Endothelial cell of umbilical vein (primary cell): ENCODE results near the gene DPF3. TPM values are rescaled to one million over a fixed set of nuclear protein-coding genes. Genes with fewer than 3 reads are reported as not detected.

Experiments used
- BruUV-seq: library from RNA; stranded (reverse); fragments of 400-500 nt; replicated peaks from 2 replicates; lab custom pipeline; 2021; lab: Mats Ljungman, UMichigan
- CTCF ChIA-PET: fragments of 300-600, 350-600 bp; sonication (Branson Sonifier 250); formaldehyde crosslinking; loops from one replicate; lab custom pipeline; 2021; ENCODE audit warnings: antibody characterized with exemption, inconsistent platforms; lab: Charles Lee
- POLR2A ChIA-PET: fragments of 300-600, 350-600 bp; sonication (Branson Sonifier 250); formaldehyde crosslinking; loops from one replicate; lab custom pipeline; 2021; ENCODE audit warnings: antibody characterized with exemption, inconsistent platforms; lab: Charles Lee
- DNase-seq: peaks from one replicate; pipeline ENCODE4 v3.0.0-alpha.2; 2011; ENCODE audit warnings: low read depth, low spot score
- FAIRE-seq: peaks from 2 replicates; lab custom pipeline; 2011; peaks lifted over from hg19 to GRCh38; lab: Jason Lieb, UNC
- H2AFZ ChIP-seq: 2 replicates; pipeline ENCODE4 v1.6.0; 2012; ENCODE audit warnings: low read depth, low read length, control low read depth, inconsistent platforms
- H3K27ac ChIP-seq: 2 replicates; pipeline ENCODE4 v1.5.1; 2011; ENCODE audit warnings: low read depth, mild to moderate bottlenecking, control low read depth, low read length, moderate library complexity; ENCODE audit not compliant: insufficient read depth
- H3K27me3 ChIP-seq, 2 experiments: 2 replicates each; pipeline versions ENCODE4 v1.6.0 to v1.6.1; 2011; ENCODE audit warnings: low read length in 2 of 2, mixed read lengths in 1 of 2; ENCODE audit not compliant: control insufficient read depth in 2 of 2, insufficient read depth in 2 of 2
- H3K36me3 ChIP-seq, 2 experiments: 2 replicates in 1 of 2; 3 replicates in 1 of 2; pipeline ENCODE4 v1.5.1; 2011; ENCODE audit warnings: low read length in 2 of 2, mild to moderate bottlenecking in 1 of 2, moderate library complexity in 1 of 2; ENCODE audit not compliant: control insufficient read depth in 2 of 2, insufficient read depth in 2 of 2; ENCODE audit errors: extremely low read depth in 1 of 2
- H3K4me1 ChIP-seq: 3 replicates; pipeline ENCODE4 v1.5.1; 2011; ENCODE audit warnings: mild to moderate bottlenecking, low read length; ENCODE audit not compliant: control insufficient read depth, insufficient read depth; ENCODE audit errors: extremely low read depth
- H3K4me2 ChIP-seq: 2 replicates; pipeline ENCODE4 v1.6.1; 2011; ENCODE audit warnings: low read length, control low read depth, mixed read lengths; ENCODE audit not compliant: insufficient read depth
- H3K4me3 ChIP-seq, 3 experiments: fragments of 200-600 bp in 1 of 3; sonication (generic), shearing (Covaris generic) in 1 of 3; replicated peaks in 1 of 3; 2 replicates each; pipeline ENCODE4 v1.5.1; 2011 to 2016; ENCODE audit warnings: control low read depth in 3 of 3, low read length in 3 of 3, mild to moderate bottlenecking in 2 of 3, inconsistent platforms in 1 of 3, low read depth in 1 of 3, moderate library complexity in 1 of 3; ENCODE audit not compliant: insufficient read depth in 1 of 3
- H3K79me2 ChIP-seq: 2 replicates; pipeline ENCODE4 v1.6.0; 2012; ENCODE audit warnings: low read length, inconsistent platforms; ENCODE audit not compliant: control insufficient read depth, insufficient read depth
- H3K9ac ChIP-seq: replicated peaks from 2 replicates; pipeline ENCODE3; 2011; ENCODE audit warnings: low read length, control low read depth; ENCODE audit not compliant: insufficient read depth; ENCODE audit errors: extremely low read depth
- H3K9me1 ChIP-seq: replicated peaks from 3 replicates; pipeline ENCODE4 v1.6.0; 2011; ENCODE audit warnings: mild to moderate bottlenecking, low read length; ENCODE audit not compliant: control insufficient read depth, insufficient read depth; ENCODE audit errors: extremely low read depth
- H3K9me3 ChIP-seq: replicated peaks from 2 replicates; pipeline ENCODE4 v1.5.1; 2012; ENCODE audit warnings: low read length, inconsistent platforms; ENCODE audit not compliant: control insufficient read depth, insufficient read depth
- H4K20me1 ChIP-seq: replicated peaks from 2 replicates; pipeline ENCODE3; 2011; ENCODE audit warnings: mild to moderate bottlenecking, low read length; ENCODE audit not compliant: control insufficient read depth, insufficient read depth; ENCODE audit errors: extremely low read depth
- EZH2 ChIP-seq: IDR thresholded peaks from 2 replicates; pipeline ENCODE4 v1.6.1; 2012; ENCODE audit warnings: borderline replicate concordance, low read depth, mild to moderate bottlenecking, moderate library complexity, low read length, inconsistent platforms; ENCODE audit not compliant: severe bottlenecking
- FOS ChIP-seq: IDR thresholded peaks from 2 replicates; pipeline ENCODE4 v1.6.1; 2011; ENCODE audit warnings: mild to moderate bottlenecking, low read length, moderate library complexity, borderline replicate concordance; ENCODE audit not compliant: insufficient read depth
- GATA2 ChIP-seq: IDR thresholded peaks from 2 replicates; pipeline ENCODE4 v1.7.0; 2011; ENCODE audit warnings: low read depth, mild to moderate bottlenecking, moderate library complexity, mixed read lengths, low read length; ENCODE audit not compliant: insufficient read length, insufficient read depth
- JUN ChIP-seq: IDR thresholded peaks from 2 replicates; pipeline ENCODE4 v1.6.1; 2011; ENCODE audit warnings: borderline replicate concordance, low read depth; ENCODE audit not compliant: insufficient read length, insufficient read depth
- MAX ChIP-seq: IDR thresholded peaks from 2 replicates; pipeline ENCODE4 v1.6.1; 2011; ENCODE audit not compliant: insufficient read depth, insufficient read length
- MYC ChIP-seq: IDR thresholded peaks from one replicate; pipeline ENCODE4 v1.6.1; 2011; ENCODE audit warnings: mild to moderate bottlenecking, low read depth, low read length
- POLR2A ChIP-seq: IDR thresholded peaks from 2 replicates; pipeline ENCODE4 v1.6.1; 2012; ENCODE audit warnings: low read depth, mild to moderate bottlenecking, control low read depth, low read length
- POLR2AphosphoS5 ChIP-seq: IDR thresholded peaks from 2 replicates; pipeline ENCODE4 v1.6.1; 2012; ENCODE audit warnings: low read depth, mild to moderate bottlenecking, control low read depth, low read length, moderate library complexity; ENCODE audit not compliant: insufficient read depth
- dilution Hi-C: fragments of 300-500 bp; cut with MboI; formaldehyde crosslinking; loops from one replicate; pipeline ENCODE4 v1.15.0; 2019; ENCODE audit warnings: low sequenced_read_pairs; ENCODE audit not compliant: extremely low pct_ligation_motif_present
- intact Hi-C: fragments of 100-400 bp; cut with micrococcal nuclease; formaldehyde crosslinking; loops from one replicate; pipeline ENCODE4 v1.10.0; 2022
- polyA plus RNA-seq, 4 experiments: library from polyadenylated mRNA; depleted of rRNA in 3 of 4; stranded (reverse) in 3 of 4; unstranded in 1 of 4; fragments of >200 nt; gene quantifications; 2 replicates each; pipeline versions ENCODE4 v1.2.1 to v1.2.3, GENCODE V29; 2011 to 2012; ENCODE audit warnings: missing spikeins in 1 of 4
- total RNA-seq: library from RNA; stranded (reverse); gene quantifications from 2 replicates; pipeline ENCODE4 v1.2.3, GENCODE V29; 2021
- TF ChIP-seq, protein P1 (sequence below), 2 donors: IDR thresholded peaks; 1 replicate in 1 of 2; 2 replicates in 1 of 2; pipeline ENCODE4 v1.5.1; 2011; ENCODE audit warnings: low read length in 2 of 2, mild to moderate bottlenecking in 2 of 2, moderate library complexity in 2 of 2, control low read depth in 1 of 2, inconsistent platforms in 1 of 2, low read depth in 1 of 2; ENCODE audit not compliant: insufficient read depth in 1 of 2; ENCODE audit errors: extremely low read depth in 1 of 2

Gene DPF3
- total and polyA plus RNA-seq, 2 donors (not counting 3 experiments of a cell fraction or from before 2014, with no cell fraction given), result 2.4 to 3.5 TPM

DNA sequence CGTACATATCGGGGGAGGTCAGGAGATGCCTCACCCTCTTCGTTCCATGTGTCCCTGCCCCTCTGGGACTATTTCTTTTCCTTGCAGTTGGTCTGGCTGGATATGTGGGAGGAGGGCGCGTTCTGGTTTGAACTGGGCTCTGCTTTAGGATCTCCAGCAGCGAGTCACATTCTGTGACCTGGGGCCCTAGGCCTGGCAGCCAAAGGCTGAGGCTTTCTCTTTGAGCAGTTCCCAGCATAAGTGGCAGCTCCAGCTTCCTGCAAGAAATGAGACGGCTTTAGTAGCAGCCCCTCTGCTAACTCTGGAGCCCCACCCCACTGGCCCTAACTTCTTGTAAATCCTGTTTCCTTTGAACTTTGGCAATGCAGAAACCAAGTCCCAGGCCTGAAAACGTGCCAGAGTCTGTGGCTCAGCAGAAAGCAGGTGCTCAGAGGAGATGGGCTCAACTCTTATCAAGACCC lies 274.8 kb downstream of the DPF3 start:
- H3K27ac ChIP-seq, result no peak overlapping the region
- intact Hi-C loops (no loop called here), dilution Hi-C loops (no loop called here)
- H3K4me3 ChIP-seq, result no peak overlapping the region
- ChIA-PET POLR2A (no interaction called here), CTCF (no interaction called here)
- peaks cover 40% of the 10 kb centered on the region for H3K4me1 ChIP-seq
- TF ChIP-seq EZH2 (no peak), JUN (no peak), MYC (no peak), POLR2AphosphoS5 (no peak), GATA2 (no peak), POLR2A (no peak), FOS (no peak), MAX (no peak)
- TF ChIP-seq, protein P1, sequence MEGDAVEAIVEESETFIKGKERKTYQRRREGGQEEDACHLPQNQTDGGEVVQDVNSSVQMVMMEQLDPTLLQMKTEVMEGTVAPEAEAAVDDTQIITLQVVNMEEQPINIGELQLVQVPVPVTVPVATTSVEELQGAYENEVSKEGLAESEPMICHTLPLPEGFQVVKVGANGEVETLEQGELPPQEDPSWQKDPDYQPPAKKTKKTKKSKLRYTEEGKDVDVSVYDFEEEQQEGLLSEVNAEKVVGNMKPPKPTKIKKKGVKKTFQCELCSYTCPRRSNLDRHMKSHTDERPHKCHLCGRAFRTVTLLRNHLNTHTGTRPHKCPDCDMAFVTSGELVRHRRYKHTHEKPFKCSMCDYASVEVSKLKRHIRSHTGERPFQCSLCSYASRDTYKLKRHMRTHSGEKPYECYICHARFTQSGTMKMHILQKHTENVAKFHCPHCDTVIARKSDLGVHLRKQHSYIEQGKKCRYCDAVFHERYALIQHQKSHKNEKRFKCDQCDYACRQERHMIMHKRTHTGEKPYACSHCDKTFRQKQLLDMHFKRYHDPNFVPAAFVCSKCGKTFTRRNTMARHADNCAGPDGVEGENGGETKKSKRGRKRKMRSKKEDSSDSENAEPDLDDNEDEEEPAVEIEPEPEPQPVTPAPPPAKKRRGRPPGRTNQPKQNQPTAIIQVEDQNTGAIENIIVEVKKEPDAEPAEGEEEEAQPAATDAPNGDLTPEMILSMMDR (IDR thresholded peaks at IDR 0.05; ENCODE audit: extremely low read depth in 1 of 2, insufficient read depth in 1 of 2, low read depth in 1 of 2, low read length in 2 of 2), result no peak
- H2AFZ ChIP-seq, result no peak overlapping the region
- H3K79me2 ChIP-seq, result no peaks in the 10 kb centered on the region
- H3K9ac ChIP-seq, result no peak overlapping the region
- no peaks in the 10 kb centered on the region for H3K36me3 ChIP-seq
- H4K20me1 ChIP-seq, result no peaks in the 10 kb centered on the region
- no peak for DNase-seq
- no peak overlapping the region for H3K4me2 ChIP-seq
- no TSS peak for BruUV-seq
- H3K9me3 ChIP-seq, result no peaks in the 10 kb centered on the region
- no peaks in the 10 kb centered on the region for H3K27me3 ChIP-seq
- no peaks in the 10 kb centered on the region for H3K9me1 ChIP-seq
- no peak for FAIRE-seq
